Stimulated activated CD8-positive, alpha-beta memory T cell treated with anti-CD3 and anti-CD28 coated beads, Interleukin-7, amount 100 ng/mL, for 48 hours (primary cell): ENCODE data around the gene POLA1.
"Not testable (repeated sequence)": the region's sequence is repeated elsewhere in the genome, so short reads cannot be mapped to it uniquely, and the experiment has no call there.

Experiments used
- DNase-seq, 2 donors: peaks; one replicate each; pipeline ENCODE4 v3.0.0-alpha.2; 2020; ENCODE audit warnings: low read depth in 1 of 2; ENCODE audit errors: extremely low read depth in 1 of 2

Gene POLA1

GRCh38 chrX:24693453-24694202 lies at the start of gene POLA1:
POLA1 (plus strand) TSS chrX:24693918; CDS start chrX:24693962, 44 bp downstream.
- peak; percentile 69 to 70 for DNase-seq

GRCh38 chrX:24646006-24646405 lies 47.7 kb upstream of the POLA1 start:
- DNase-seq: no peak

GRCh38 chrX:24646745-24647182 lies 47.0 kb upstream of the POLA1 start:
- DNase-seq: no peak

GRCh38 chrX:24647257-24648058 lies 46.3 kb upstream of the POLA1 start, which contains the start of gene PCYT1B:
PCYT1B (minus strand) TSS chrX:24647347; CDS start chrX:24647105, 242 bp downstream.
- peak; percentile 18 to 35 for DNase-seq

- no peak for DNase-seq
Measured at GRCh38 chrX:24648495-24648894, 45.2 kb upstream of the POLA1 start.

GRCh38 chrX:24651783-24652182 lies 41.9 kb upstream of the POLA1 start:
- DNase-seq: no peak

- not testable (repeated sequence) for DNase-seq
Measured at GRCh38 chrX:24655679-24656078, 38.0 kb upstream of the POLA1 start.

- no peak for DNase-seq
Measured at GRCh38 chrX:24657671-24658386, 35.9 kb upstream of the POLA1 start.

- DNase-seq: no peak
Measured at GRCh38 chrX:24658421-24658820, 35.3 kb upstream of the POLA1 start.

GRCh38 chrX:24659106-24659505 lies 34.6 kb upstream of the POLA1 start:
- DNase-seq: no peak

GRCh38 chrX:24659646-24660045 lies 34.1 kb upstream of the POLA1 start:
- no peak for DNase-seq

GRCh38 chrX:24661292-24661691 lies 32.4 kb upstream of the POLA1 start:
- DNase-seq: no peak

GRCh38 chrX:24662352-24662751 lies 31.4 kb upstream of the POLA1 start:
- no peak for DNase-seq

- DNase-seq: no peak
Measured at GRCh38 chrX:24668111-24668510, 25.6 kb upstream of the POLA1 start.

- DNase-seq: no peak
Measured at GRCh38 chrX:24672701-24673190, 21.0 kb upstream of the POLA1 start.

- no peak for DNase-seq
Measured at GRCh38 chrX:24673424-24673823, 20.3 kb upstream of the POLA1 start.

GRCh38 chrX:24676403-24677024 lies 17.2 kb upstream of the POLA1 start:
- no peak for DNase-seq

- peak in 1 of 2 donors; percentile 34 for DNase-seq
Measured at GRCh38 chrX:24682739-24683432, 10.8 kb upstream of the POLA1 start.

- DNase-seq: no peak
Measured at GRCh38 chrX:24684048-24684447, 9.7 kb upstream of the POLA1 start.

GRCh38 chrX:24692305-24692704 lies 1.4 kb upstream of the POLA1 start:
- no peak for DNase-seq
